HFF-Myc (cell line): ENCODE measurements around the gene CIITA.
"Not testable (repeated sequence)": the region's sequence is repeated elsewhere in the genome, so short reads cannot be mapped to it uniquely, and the experiment has no call there.

Experiments
- DNase-seq: peaks from one replicate; pipeline ENCODE4 v3.0.0-alpha.2; 2011; ENCODE audit warnings: low read depth; ENCODE audit errors: extremely low read depth
- H3K4me3 ChIP-seq: replicated peaks from 2 replicates; pipeline ENCODE4 v1.5.1; 2011; ENCODE audit warnings: low read depth, mild to moderate bottlenecking, control low read depth, low read length
- TF ChIP-seq, protein P1 (sequence below): IDR thresholded peaks from 2 replicates; pipeline ENCODE4 v1.5.1; 2012; ENCODE audit warnings: mild to moderate bottlenecking, low read depth, low read length, control low read depth; ENCODE audit errors: missing control alignments

Gene CIITA

DNA sequence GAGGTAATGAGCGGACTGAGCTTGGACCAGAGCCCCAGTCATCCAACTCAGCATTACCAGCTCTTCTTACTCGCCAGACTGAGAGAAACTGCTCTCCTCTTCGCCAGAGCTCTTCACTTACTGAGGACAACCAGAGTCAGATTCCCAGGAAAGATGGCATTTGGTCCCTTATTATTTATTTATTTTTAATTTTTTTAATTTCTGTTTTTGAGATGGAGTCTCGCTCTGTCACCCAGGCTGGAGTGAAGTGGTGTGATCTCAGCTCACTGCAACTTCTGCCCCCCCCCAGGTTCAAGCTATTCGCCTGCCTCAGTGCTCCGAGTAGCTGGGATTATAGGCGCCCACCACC, 42.0 kb downstream of the CIITA start:
- TF ChIP-seq, protein P1, sequence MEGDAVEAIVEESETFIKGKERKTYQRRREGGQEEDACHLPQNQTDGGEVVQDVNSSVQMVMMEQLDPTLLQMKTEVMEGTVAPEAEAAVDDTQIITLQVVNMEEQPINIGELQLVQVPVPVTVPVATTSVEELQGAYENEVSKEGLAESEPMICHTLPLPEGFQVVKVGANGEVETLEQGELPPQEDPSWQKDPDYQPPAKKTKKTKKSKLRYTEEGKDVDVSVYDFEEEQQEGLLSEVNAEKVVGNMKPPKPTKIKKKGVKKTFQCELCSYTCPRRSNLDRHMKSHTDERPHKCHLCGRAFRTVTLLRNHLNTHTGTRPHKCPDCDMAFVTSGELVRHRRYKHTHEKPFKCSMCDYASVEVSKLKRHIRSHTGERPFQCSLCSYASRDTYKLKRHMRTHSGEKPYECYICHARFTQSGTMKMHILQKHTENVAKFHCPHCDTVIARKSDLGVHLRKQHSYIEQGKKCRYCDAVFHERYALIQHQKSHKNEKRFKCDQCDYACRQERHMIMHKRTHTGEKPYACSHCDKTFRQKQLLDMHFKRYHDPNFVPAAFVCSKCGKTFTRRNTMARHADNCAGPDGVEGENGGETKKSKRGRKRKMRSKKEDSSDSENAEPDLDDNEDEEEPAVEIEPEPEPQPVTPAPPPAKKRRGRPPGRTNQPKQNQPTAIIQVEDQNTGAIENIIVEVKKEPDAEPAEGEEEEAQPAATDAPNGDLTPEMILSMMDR = no peak
- DNase-seq = no peak
- no peak overlapping the region for H3K4me3 ChIP-seq

DNA sequence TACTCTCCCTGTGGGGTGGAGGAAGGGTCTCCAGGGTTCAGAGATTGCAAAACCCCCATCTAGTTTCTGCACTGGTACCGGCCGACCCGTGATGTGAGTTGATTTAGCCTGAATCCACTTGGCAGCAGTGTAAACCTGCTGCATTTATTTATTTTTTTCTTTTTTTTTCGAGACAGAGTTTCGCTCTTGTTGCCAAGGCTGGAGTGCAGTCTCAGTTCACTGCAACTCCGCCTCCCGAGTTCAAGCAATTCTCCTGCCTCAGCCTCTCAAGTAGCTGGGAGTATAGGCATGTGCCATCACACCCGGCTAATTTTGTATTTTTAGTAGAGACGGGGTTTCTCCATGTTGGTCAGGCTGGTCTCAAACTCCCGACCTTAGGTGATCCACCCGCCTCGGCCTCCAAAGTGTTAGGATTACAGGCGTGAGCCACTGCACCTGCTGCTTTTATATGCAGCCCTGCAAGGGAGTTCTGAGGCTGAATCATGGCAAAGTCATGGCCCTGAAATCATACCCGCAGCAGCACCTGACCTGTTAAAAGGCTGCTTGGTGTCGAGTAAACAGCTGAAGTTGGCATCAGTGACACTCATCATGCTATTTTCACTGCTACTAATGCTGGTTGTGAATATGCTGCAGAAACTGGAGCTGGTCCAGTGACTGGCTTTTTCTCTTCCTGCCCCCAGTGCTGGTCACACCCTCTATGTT, 43.9 kb downstream of the CIITA start:
- TF ChIP-seq, protein P1 = no peak
- no peak for DNase-seq
- H3K4me3 ChIP-seq = no peak overlapping the region

DNA sequence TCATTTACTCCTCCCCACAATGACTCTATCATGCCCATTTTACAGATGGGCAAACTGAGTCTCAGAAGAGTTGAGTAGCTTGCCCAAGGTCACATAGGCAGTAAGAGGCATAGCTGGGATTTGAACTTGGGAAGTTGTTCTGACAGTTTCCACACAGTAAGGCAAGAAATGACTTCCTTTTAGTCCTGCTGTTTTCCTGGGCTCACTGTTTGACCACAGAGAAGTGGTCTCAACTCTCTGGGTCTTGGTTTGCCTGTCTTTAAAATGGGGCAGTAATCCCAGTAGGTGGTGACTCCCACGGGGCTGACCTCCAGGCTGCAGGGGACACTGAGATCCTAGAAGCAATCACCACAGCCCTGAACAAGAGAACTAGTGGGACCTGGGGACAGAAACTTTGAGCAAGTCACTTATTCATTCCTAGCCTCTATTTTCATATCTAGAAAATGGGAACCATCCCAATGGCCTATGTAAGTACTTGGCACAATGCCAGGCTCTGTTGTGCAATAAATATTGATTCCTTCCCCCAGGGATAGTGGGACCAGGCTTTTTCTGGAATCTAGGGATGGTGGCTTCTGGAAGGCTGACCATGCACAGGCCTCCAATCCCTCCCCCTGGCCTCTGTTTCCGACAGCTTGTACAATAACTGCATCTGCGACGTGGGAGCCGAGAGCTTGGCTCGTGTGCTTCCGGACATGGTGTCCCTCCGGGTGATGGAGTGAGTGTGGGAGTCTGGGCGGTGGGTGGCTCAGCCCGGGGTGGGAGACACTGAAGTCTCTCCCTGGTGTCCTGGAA, 44.7 kb downstream of the CIITA start:
- TF ChIP-seq, protein P1 = no peak
- no peak overlapping the region for H3K4me3 ChIP-seq
- no peak for DNase-seq

DNA sequence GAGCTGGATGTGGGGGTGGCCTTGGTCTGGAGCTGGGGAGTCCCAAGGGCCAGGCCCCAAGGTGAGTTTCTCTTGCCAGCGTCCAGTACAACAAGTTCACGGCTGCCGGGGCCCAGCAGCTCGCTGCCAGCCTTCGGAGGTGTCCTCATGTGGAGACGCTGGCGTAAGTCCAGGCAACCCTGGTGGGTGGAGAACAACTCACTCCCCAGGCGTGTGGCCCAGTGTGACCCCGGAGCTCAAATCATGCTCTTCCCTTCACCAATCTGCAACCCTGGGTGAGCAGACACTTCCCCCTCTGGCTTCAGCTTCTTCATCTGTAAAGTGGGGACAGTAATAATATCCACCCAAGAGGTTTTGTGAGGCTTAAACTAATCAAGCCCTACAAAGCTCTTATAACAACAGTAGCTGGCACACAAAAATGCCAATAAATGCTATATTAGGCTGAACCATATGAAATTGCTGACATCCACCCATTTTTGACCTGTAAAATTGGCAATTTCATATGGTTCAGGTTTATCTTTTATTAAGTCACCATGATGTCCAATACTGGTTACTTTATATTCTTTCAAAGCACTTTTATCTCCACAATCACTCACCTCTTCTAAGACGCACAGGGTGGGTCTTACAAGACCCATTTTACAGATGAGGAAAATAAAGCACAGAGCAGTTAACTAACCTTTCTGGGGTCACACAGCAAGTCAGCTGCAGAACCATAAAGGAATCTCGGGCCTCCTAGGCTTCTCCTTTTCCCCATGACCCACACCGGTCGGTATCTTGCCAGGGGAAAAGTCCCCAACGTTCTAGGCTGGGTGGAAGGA, 45.5 kb downstream of the CIITA start:
- no peak overlapping the region for H3K4me3 ChIP-seq
- TF ChIP-seq, protein P1 = no peak
- DNase-seq = no peak

DNA sequence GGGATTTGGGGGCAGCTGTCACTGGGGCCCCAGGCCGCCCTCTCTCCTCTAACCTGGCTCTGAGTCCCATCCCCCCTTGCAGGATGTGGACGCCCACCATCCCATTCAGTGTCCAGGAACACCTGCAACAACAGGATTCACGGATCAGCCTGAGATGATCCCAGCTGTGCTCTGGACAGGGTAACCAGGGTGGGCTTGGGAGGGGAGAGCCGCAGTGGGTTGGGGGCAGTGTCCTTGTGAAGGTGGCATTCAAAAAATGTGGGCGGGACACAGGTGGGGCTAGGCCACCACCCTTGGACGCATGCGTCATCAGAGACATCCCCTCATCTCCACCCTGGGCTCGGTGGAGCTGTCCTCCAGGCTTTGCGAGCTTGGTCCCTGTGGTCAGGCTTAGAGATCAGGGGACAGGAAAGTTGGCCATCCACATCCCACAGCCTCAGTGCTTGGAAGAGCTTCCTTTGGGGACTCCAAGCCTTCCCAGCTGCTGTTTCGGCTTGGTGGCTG, 46.2 kb downstream of the CIITA start:
- H3K4me3 ChIP-seq = no peak overlapping the region
- TF ChIP-seq, protein P1 = no peak
- no peak for DNase-seq

DNA sequence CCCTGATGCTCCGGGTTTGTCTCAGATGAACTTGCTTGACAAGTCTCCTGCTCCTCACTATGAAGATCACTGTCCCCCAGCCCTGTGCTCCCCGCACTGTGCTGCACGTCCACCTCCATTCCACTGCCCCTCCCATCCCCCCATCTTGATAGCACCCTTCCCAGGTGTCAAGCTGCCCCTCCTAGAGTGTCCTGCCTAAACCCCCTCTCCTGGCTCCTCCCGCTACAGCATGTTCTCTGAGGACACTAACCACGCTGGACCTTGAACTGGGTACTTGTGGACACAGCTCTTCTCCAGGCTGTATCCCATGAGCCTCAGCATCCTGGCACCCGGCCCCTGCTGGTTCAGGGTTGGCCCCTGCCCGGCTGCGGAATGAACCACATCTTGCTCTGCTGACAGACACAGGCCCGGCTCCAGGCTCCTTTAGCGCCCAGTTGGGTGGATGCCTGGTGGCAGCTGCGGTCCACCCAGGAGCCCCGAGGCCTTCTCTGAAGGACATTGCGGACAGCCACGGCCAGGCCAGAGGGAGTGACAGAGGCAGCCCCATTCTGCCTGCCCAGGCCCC, 46.7 kb downstream of the CIITA start:
- no peak overlapping the region for H3K4me3 ChIP-seq
- DNase-seq = no peak

DNA sequence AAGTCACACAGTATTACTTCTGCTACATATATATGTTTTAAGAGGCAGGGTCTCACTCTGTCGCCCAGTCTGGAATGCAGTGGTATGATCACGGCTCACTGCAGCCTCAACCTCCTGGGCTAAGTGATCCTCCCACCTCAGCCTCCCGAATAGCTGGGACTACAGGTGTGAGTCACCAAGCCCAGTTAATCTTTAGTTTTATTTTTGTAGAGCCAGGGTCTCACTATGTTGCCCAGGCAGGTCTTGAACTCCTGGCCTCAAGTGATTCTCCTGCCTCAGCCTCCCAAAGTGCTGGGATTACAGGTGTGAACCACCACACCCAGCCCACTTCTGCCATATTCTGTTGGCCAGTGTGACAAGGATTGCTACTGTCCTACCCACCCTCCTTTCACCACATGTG, 48.3 kb downstream of the CIITA start:
- not testable (repeated sequence) for H3K4me3 ChIP-seq, DNase-seq

More for the DNA sequence above, 46.7 kb downstream of the CIITA start:
- TF ChIP-seq, protein P1 = no peak
